Tibial artery (tissue), 4 donors: ENCODE measurements around the gene HLTF.

Experiments used
- DNase-seq, 2 donors: peaks; one replicate each; pipeline ENCODE4 v3.0.0-alpha.2; 2019
- H3K27ac ChIP-seq, 2 donors: fragments of 200-600 bp; sonication (generic) in 1 of 2; 1 replicate in 1 of 2; 2 replicates in 1 of 2; pipeline ENCODE4 v1.5.1; 2018 to 2019; ENCODE audit warnings: mild to moderate bottlenecking in 1 of 2
- H3K27me3 ChIP-seq, 2 donors: fragments of 200-600 bp; sonication (generic) in 1 of 2; one replicate each; pipeline versions ENCODE4 v1.5.1 to v1.6.0; 2016 to 2019
- H3K36me3 ChIP-seq, 3 donors: fragments of 200-600 bp; sonication (generic) in 2 of 3; one replicate each; pipeline ENCODE4 v1.5.1; 2016 to 2019; ENCODE audit warnings: mild to moderate bottlenecking in 2 of 3
- H3K4me1 ChIP-seq, 4 donors: fragments of 200-600 bp; sonication (generic) in 2 of 4; 1 replicate in 3 of 4; 2 replicates in 1 of 4; pipeline ENCODE4 v1.5.1; 2016 to 2019
- H3K4me3 ChIP-seq, 2 donors: fragments of 200-600 bp; sonication (generic) in 1 of 2; 1 replicate in 1 of 2; 2 replicates in 1 of 2; pipeline ENCODE4 v1.5.1; 2018 to 2019; ENCODE audit warnings: mild to moderate bottlenecking in 2 of 2
- H3K9me3 ChIP-seq, 3 donors: fragments of 200-600 bp; sonication (generic) in 1 of 3; one replicate each; pipeline ENCODE4 v1.5.1; 2016 to 2019
- intact Hi-C: fragments of 100-400 bp; cut with DNase I; formaldehyde crosslinking; loops from one replicate; pipeline ENCODE4 v1.15.0; 2023; ENCODE audit warnings: low total_unique reads
- TF ChIP-seq, protein P1 (sequence below), 2 experiments: fragments of 200-600 bp in 1 of 2; fragments of 450-650 bp in 1 of 2; IDR thresholded peaks; one replicate each; pipeline ENCODE4 v1.5.1; 2017 to 2019; ENCODE audit warnings: antibody characterized with exemption in 2 of 2, mild to moderate bottlenecking in 1 of 2, moderate library complexity in 1 of 2

The HLTF gene

GRCh38 chr3:149005416-149005815 is 80.9 kb downstream of the HLTF start:
- H3K4me1 ChIP-seq, result peaks cover 0 to 22% (median 7%) of the 10 kb centered on the region in 4 donors
- H3K4me3 ChIP-seq, result no peak overlapping the region
- TF ChIP-seq, protein P1, sequence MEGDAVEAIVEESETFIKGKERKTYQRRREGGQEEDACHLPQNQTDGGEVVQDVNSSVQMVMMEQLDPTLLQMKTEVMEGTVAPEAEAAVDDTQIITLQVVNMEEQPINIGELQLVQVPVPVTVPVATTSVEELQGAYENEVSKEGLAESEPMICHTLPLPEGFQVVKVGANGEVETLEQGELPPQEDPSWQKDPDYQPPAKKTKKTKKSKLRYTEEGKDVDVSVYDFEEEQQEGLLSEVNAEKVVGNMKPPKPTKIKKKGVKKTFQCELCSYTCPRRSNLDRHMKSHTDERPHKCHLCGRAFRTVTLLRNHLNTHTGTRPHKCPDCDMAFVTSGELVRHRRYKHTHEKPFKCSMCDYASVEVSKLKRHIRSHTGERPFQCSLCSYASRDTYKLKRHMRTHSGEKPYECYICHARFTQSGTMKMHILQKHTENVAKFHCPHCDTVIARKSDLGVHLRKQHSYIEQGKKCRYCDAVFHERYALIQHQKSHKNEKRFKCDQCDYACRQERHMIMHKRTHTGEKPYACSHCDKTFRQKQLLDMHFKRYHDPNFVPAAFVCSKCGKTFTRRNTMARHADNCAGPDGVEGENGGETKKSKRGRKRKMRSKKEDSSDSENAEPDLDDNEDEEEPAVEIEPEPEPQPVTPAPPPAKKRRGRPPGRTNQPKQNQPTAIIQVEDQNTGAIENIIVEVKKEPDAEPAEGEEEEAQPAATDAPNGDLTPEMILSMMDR (IDR thresholded peaks at IDR 0.05), result no peak
- H3K9me3 ChIP-seq, result no peaks in the 10 kb centered on the region
- no peak for DNase-seq
- H3K27ac ChIP-seq, result no peak overlapping the region
- no peaks in the 10 kb centered on the region for H3K27me3 ChIP-seq
- intact Hi-C loops, result no loop called here
- peaks cover 29 to 41% (median 35%) of the 10 kb centered on the region in 3 donors for H3K36me3 ChIP-seq

GRCh38 chr3:149004622-149005021 is 81.7 kb downstream of the HLTF start:
- peaks cover 27 to 41% (median 28%) of the 10 kb centered on the region in 3 donors for H3K36me3 ChIP-seq
- peak overlapping the region; percentile 43 to 60 for H3K27ac ChIP-seq
- no peaks in the 10 kb centered on the region for H3K9me3 ChIP-seq
- no peaks in the 10 kb centered on the region for H3K27me3 ChIP-seq
- intact Hi-C loops, result no loop called here
- peaks cover 0 to 20% (median 3%) of the 10 kb centered on the region in 4 donors for H3K4me1 ChIP-seq
- TF ChIP-seq, protein P1 (IDR thresholded peaks at IDR 0.05), result no peak
- DNase-seq, result no peak
- H3K4me3 ChIP-seq, result no peak overlapping the region

DNA sequence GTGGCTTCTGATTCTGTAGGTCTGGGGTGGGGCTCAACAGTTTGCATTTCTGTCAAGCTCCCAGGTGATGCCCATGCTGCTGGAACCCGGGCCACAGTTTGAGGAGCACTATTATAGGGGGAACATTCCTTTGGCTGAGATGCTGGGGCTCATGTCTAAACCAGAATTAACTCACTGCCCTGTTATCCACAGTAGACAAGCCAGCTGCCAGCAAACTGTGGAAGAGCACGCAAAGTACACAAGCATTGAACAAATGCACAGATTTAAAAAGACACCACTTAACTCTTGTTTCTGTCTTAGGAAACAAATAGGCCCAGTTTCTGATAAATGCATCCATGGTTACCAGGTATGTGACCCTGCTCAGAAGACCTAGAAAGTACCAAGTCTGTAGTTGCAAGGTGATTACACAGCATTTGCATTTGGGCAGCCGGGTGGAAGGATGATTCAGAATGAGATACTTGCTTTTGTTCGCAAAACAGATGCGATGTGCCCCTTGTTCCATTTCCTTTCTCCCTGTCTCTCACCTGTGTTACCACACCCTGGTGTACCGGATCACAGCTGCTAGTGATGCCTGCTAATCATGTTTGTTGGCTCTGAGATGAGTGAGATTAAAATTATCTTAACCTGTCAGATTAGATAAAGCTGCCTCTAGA is 82.6 kb downstream of the HLTF start:
- Histone ChIP-seq H3K36me3 (peaks cover 19 to 36% (median 28%) of the 10 kb centered on the region in 3 donors), H3K4me3 (no peak overlapping the region), H3K4me1 (peaks cover 0 to 27% (median 7%) of the 10 kb centered on the region in 4 donors), H3K27me3 (no peaks in the 10 kb centered on the region), H3K27ac (peak overlapping the region; percentile 43 to 60), H3K9me3 (no peaks in the 10 kb centered on the region)
- DNase-seq, result no peak
- intact Hi-C loops, result no loop called here
- TF ChIP-seq, protein P1 (IDR thresholded peaks at IDR 0.05), result no peak

DNA sequence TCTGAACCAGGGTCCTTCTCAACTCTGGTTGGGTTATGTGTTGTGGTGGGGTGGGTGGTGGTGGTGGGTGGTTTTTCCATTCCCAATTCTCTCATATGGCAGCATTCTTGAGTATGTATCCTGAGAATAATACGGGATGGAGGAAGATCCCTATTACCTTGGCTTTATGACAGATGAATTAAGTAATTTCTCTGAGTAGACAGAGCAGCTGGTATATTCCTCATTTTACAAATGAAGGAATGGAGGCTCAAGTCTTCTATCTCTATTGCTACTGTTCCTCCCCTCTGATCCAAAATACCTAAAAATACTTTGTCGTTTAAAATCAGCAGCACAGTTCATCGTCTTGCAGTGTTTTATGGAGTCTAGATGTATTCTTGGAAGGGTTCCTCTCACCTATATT is 84.6 kb downstream of the HLTF start:
- Histone ChIP-seq H3K27ac (no peak overlapping the region), H3K36me3 (peaks cover 14 to 38% (median 25%) of the 10 kb centered on the region in 3 donors), H3K4me1 (peaks cover 0 to 46% (median 13%) of the 10 kb centered on the region in 4 donors), H3K4me3 (no peak overlapping the region), H3K27me3 (no peaks in the 10 kb centered on the region), H3K9me3 (no peaks in the 10 kb centered on the region)
- intact Hi-C loops, result no loop called here
- DNase-seq, result no peak
- TF ChIP-seq, protein P1 (IDR thresholded peaks at IDR 0.05), result no peak

DNA sequence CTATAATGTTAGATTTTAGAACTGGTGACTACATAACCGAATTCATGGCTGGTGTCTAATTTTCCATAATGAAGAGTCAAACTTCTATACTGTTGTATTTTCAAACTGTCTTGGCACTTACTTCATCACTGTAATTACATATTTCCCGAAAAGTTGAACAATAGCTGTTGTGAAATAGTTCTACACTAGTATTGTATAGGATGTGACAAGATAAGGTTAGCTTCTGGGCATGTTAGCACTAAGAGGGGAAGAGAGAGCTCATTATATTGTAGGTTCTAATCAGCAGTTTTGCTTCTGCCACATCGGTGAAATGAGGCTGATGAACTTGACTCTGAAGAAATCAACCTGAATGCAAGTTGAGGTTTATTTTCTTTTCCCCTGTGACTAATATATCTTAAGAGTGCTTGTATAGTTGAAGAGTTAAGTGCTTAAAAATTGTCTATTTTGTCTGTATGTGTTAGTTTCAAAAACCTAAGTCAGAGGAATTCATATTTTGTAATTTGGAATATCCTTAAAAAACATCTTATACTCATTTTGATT is 86.1 kb downstream of the HLTF start:
- intact Hi-C loops, result no loop called here
- H3K4me1 ChIP-seq, result peaks cover 0 to 52% (median 13%) of the 10 kb centered on the region in 4 donors
- no peak overlapping the region for H3K27ac ChIP-seq
- H3K9me3 ChIP-seq, result no peaks in the 10 kb centered on the region
- peaks cover 20 to 50% (median 39%) of the 10 kb centered on the region in 3 donors for H3K36me3 ChIP-seq
- H3K4me3 ChIP-seq, result no peak overlapping the region
- TF ChIP-seq, protein P1 (IDR thresholded peaks at IDR 0.05), result no peak
- no peak for DNase-seq
- H3K27me3 ChIP-seq, result no peaks in the 10 kb centered on the region
